HG03521 (cell line): ENCODE data around the gene MAP4K4.
"Not testable (repeated sequence)": the region's sequence is repeated elsewhere in the genome, so short reads cannot be mapped to it uniquely, and the experiment has no call there.

Experiments used
- ATAC-seq: cut with Tn5 transposase; IDR thresholded peaks from one replicate; pipeline ENCODE4 v1.9.1; 2021; ENCODE audit warnings: mild to moderate bottlenecking, moderate library complexity; ENCODE audit not compliant: unreplicated experiment

Gene MAP4K4

GRCh38 chr2:101741775-101742520 is 44.4 kb downstream of the MAP4K4 start:
- no peak for ATAC-seq

GRCh38 chr2:101742547-101742946 is 45.0 kb downstream of the MAP4K4 start:
- no peak for ATAC-seq

GRCh38 chr2:101743288-101743687 is 45.8 kb downstream of the MAP4K4 start:
- ATAC-seq, result no peak

- ATAC-seq, result no peak
Measured at GRCh38 chr2:101744832-101745231, 47.3 kb downstream of the MAP4K4 start.

- no peak for ATAC-seq
Measured at GRCh38 chr2:101745711-101746694, 48.5 kb downstream of the MAP4K4 start.

- no peak for ATAC-seq
Measured at GRCh38 chr2:101748000-101748399, 50.5 kb downstream of the MAP4K4 start.

GRCh38 chr2:101748462-101748861 is 51.0 kb downstream of the MAP4K4 start:
- ATAC-seq, result not testable (repeated sequence)

- ATAC-seq, result no peak
Measured at GRCh38 chr2:101750688-101751087, 53.2 kb downstream of the MAP4K4 start.

- no peak for ATAC-seq
Measured at GRCh38 chr2:101751276-101751815, 53.8 kb downstream of the MAP4K4 start.

- ATAC-seq, result peak; percentile 72
Measured at GRCh38 chr2:101751875-101752619, 54.5 kb downstream of the MAP4K4 start.

- no peak for ATAC-seq
Measured at GRCh38 chr2:101752716-101753616, 55.5 kb downstream of the MAP4K4 start.

- no peak for ATAC-seq
Measured at GRCh38 chr2:101753720-101754490, 56.4 kb downstream of the MAP4K4 start.

GRCh38 chr2:101754618-101755017 is 57.1 kb downstream of the MAP4K4 start:
- no peak for ATAC-seq

- no peak for ATAC-seq
Measured at GRCh38 chr2:101756266-101756665, 58.8 kb downstream of the MAP4K4 start.

- ATAC-seq, result peak; percentile 72
Measured at GRCh38 chr2:101758001-101758400, 60.5 kb downstream of the MAP4K4 start.

- ATAC-seq, result no peak
Measured at GRCh38 chr2:101759162-101759561, 61.7 kb downstream of the MAP4K4 start.

- ATAC-seq, result no peak
Measured at GRCh38 chr2:101762451-101763171, 65.1 kb downstream of the MAP4K4 start.
